ENCODE data around the gene EID3. TPM values are rescaled to one million over a fixed set of nuclear protein-coding genes. Genes with fewer than 3 reads are reported as not detected.

The EID3 gene
- total and polyA plus RNA-seq, 2 of the 8 experiments (the other 6 are each of a cell fraction or from before 2014, with no cell fraction given) = 1.2 to 2.8 TPM

DNA sequence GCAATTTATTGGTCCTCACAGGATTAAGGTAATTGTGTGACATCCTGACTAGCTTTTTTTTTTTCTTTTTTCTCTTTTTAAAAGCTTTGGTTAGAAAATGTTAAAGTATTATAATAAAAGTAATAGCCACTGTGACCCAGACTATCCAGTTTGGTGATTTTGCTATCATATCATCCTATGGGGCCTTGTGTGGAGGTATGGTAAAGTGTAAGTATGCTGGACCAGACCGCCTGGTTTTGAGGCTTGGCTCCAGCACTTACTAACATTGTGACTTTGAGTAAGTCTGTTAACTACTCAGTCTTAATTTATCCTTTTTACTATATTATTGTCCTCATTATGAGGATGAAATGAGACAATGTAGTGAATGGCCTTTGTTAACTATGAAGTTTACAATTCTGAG lies 15.5 kb downstream of the EID3 start:
- H3K18ac ChIP-seq (ENCODE audit: extremely low read depth, low read length) = no peak overlapping the region
- no peak overlapping the region for H3K14ac ChIP-seq (ENCODE audit: insufficient read length)
- no peak overlapping the region for H3K27ac ChIP-seq (ENCODE audit: low read depth, low read length)
- no peaks in the 10 kb centered on the region for H3K4me1 ChIP-seq (replicated peaks in 1 of 4; ENCODE audit: control insufficient read depth in 3 of 4, insufficient read depth in 4 of 4, low read length in 3 of 4)
- H2BK20ac ChIP-seq (ENCODE audit: low read length) = no peak overlapping the region
- no peaks in the 10 kb centered on the region for H3K27me3 ChIP-seq (replicated peaks in 1 of 4; ENCODE audit: control insufficient read depth in 3 of 4, extremely low read depth in 1 of 4, insufficient read depth in 3 of 4, low read length in 3 of 4)
- ChIA-PET POLR2A (ENCODE audit: partially characterized antibody) (interaction anchor here (0.7 to 1.2 kb wide), 2 partner anchors 19 to 158 kb away, joined by 3 to 5 read pairs; no protein-coding TSS in a partner anchor), CTCF (ENCODE audit: partially characterized antibody) (interaction anchor here (0.8 to 1.3 kb wide), 2 partner anchors 40 to 41 kb away, joined by 3 to 5 read pairs; no protein-coding TSS in a partner anchor)
- FAIRE-seq = no peak
- H3K79me2 ChIP-seq (ENCODE audit: control insufficient read depth in 1 of 2, insufficient read depth in 2 of 2, low read length in 2 of 2) = no peaks in the 10 kb centered on the region; a peak in 1 of 4 replicates
- no peaks in the 10 kb centered on the region for H4K20me1 ChIP-seq (replicated peaks in 1 of 2; ENCODE audit: control insufficient read depth in 1 of 2, insufficient read depth in 2 of 2, low read length in 2 of 2)
- no peak overlapping the region for H4K5ac ChIP-seq (ENCODE audit: insufficient read length, low read depth, low read length)
- H2BK15ac ChIP-seq (ENCODE audit: low read length) = no peak overlapping the region
- H2AFZ ChIP-seq (ENCODE audit: low read length) = no peak overlapping the region
- TF ChIP-seq, protein P1, sequence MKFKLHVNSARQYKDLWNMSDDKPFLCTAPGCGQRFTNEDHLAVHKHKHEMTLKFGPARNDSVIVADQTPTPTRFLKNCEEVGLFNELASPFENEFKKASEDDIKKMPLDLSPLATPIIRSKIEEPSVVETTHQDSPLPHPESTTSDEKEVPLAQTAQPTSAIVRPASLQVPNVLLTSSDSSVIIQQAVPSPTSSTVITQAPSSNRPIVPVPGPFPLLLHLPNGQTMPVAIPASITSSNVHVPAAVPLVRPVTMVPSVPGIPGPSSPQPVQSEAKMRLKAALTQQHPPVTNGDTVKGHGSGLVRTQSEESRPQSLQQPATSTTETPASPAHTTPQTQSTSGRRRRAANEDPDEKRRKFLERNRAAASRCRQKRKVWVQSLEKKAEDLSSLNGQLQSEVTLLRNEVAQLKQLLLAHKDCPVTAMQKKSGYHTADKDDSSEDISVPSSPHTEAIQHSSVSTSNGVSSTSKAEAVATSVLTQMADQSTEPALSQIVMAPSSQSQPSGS (IDR thresholded peaks at IDR 0.05; ENCODE audit: low read length) = no peak
- no peak for TF ChIP-seq POLR2AphosphoS5 (IDR thresholded peaks at IDR 0.05; ENCODE audit: low read depth, low read length)
- TF ChIP-seq TAF1 (IDR thresholded peaks at IDR 0.05; ENCODE audit: low read depth, low read length) = no peak
- TF ChIP-seq RXRA (IDR thresholded peaks at IDR 0.05; ENCODE audit: insufficient read depth, low read depth, low read length) = no peak
- TF ChIP-seq, protein P2, sequence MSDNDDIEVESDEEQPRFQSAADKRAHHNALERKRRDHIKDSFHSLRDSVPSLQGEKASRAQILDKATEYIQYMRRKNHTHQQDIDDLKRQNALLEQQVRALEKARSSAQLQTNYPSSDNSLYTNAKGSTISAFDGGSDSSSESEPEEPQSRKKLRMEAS (IDR thresholded peaks at IDR 0.05) = no peak
- no peak for TF ChIP-seq TEAD4 (IDR thresholded peaks at IDR 0.05; ENCODE audit: low read depth, low read length)
- no peaks in the 10 kb centered on the region for H3K9me3 ChIP-seq (ENCODE audit: insufficient read depth in 2 of 2, low read depth in 1 of 2, low read length in 1 of 2)
- H3K4ac ChIP-seq (replicated peaks; ENCODE audit: insufficient read length, low read depth, low read length) = no peak overlapping the region
- no peak overlapping the region for H3K9ac ChIP-seq (replicated peaks in 1 of 4; ENCODE audit: extremely low read depth in 1 of 4, low read depth in 3 of 4, low read length in 3 of 4)
- WGBS, 2 experiments (ENCODE audit: extremely low coverage in 1 of 2, insufficient coverage in 1 of 2, insufficient read length in 1 of 2, insufficient replicate concordance in 2 of 2, low coverage in 1 of 2, low lambda C conversion rate in 2 of 2, missing lambda C conversion rate in 1 of 2) = 85% methylated on average over 1 of the region's 1 CpG; no CpG with 5 or more reads in 1 of the 2 experiments
- H3K56ac ChIP-seq (replicated peaks; ENCODE audit: insufficient read length, low read depth, low read length) = no peak overlapping the region
- no peak overlapping the region for H2AK5ac ChIP-seq (ENCODE audit: low read depth, low read length)
- H3K36me3 ChIP-seq (ENCODE audit: control insufficient read depth in 2 of 4, insufficient read depth in 4 of 4, low read length in 3 of 4) = peaks cover 20 to 83% (median 70%) of the 10 kb centered on the region in 4 experiments
- no peak overlapping the region for H3K23ac ChIP-seq (ENCODE audit: insufficient read length)
- no peak overlapping the region for H4K8ac ChIP-seq (ENCODE audit: extremely low read depth, insufficient read depth, low read length)
- no peak overlapping the region for H3K4me2 ChIP-seq (ENCODE audit: insufficient read depth in 1 of 2, low read depth in 2 of 2, low read length in 2 of 2)
- DNase-seq (ENCODE audit: low read depth in 1 of 2, low spot score in 2 of 2) = no peak
- no peak overlapping the region for H3K4me3 ChIP-seq (ENCODE audit: extremely low read depth in 1 of 4, insufficient read depth in 2 of 4, low read depth in 3 of 4, low read length in 4 of 4)
- H2BK120ac ChIP-seq (replicated peaks; ENCODE audit: low read depth, low read length) = no peak overlapping the region
- H4K91ac ChIP-seq (replicated peaks; ENCODE audit: insufficient read length, low read length) = no peak overlapping the region
- no peaks in the 10 kb centered on the region for H3K23me2 ChIP-seq (ENCODE audit: low read depth, low read length)
- H3K79me1 ChIP-seq (ENCODE audit: low read depth, low read length) = no peaks in the 10 kb centered on the region
- no peak overlapping the region for H2BK12ac ChIP-seq (ENCODE audit: low read depth, low read length)
- H2BK5ac ChIP-seq (ENCODE audit: low read depth, low read length) = no peak overlapping the region
